ENCODE data around the gene GOLGB1. TPM values are rescaled to one million over a fixed set of nuclear protein-coding genes. Genes with fewer than 3 reads are reported as not detected.

Gene GOLGB1
- total and polyA plus RNA-seq, 2 donors (not counting 1 experiment from before 2014, with no cell fraction given) = 24.7 to 68.7 TPM

DNA sequence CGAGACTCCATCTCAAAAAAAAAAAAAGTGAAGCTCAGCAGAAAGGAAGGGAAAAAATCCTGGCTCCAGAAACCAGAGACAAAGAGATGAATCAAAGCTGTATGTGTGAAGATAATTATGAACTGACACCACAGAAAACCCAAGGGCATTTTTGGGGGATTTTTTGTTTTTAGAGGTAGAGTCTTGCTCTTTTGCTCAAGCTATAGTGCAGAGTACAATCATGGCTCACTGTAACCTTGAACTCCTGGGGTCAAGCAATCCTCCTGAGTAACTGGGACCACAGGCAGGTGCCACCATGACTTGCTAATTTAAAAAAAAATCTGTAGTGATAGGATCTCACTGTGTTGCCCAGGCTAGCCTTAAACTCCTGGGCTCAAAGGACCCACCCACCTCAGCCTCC lies 111.6 kb downstream of the GOLGB1 start:
- DNase-seq (ENCODE audit: low read depth in 2 of 2) = no peak
- Histone ChIP-seq H3K4me1 (ENCODE audit: control insufficient read depth, extremely low read depth, insufficient read depth, low read length) (no peaks in the 10 kb centered on the region), H3K4me3 (replicated peaks in 1 of 4; ENCODE audit: control extremely low read depth in 1 of 4, insufficient read depth in 1 of 4, low read depth in 3 of 4, low read length in 4 of 4) (no peak overlapping the region), H3K27me3 (ENCODE audit: control insufficient read depth, insufficient read depth, low read length) (no peaks in the 10 kb centered on the region), H3K79me2 (ENCODE audit: control insufficient read depth, insufficient read depth, low read length) (no peaks in the 10 kb centered on the region), H3K36me3 (ENCODE audit: control insufficient read depth, insufficient read depth, low read length) (no peaks in the 10 kb centered on the region), H2AFZ (ENCODE audit: low read length) (no peak overlapping the region), H4K20me1 (ENCODE audit: control insufficient read depth, extremely low read depth, insufficient read depth, low read length) (no peaks in the 10 kb centered on the region), H3K4me2 (ENCODE audit: extremely low read depth, insufficient read depth, low read length) (no peak overlapping the region), H3K9ac (ENCODE audit: insufficient read depth, low read length) (no peak overlapping the region), H3K9me3 (ENCODE audit: control insufficient read depth, insufficient read depth, low read depth, low read length) (no peaks in the 10 kb centered on the region), H3K27ac (ENCODE audit: insufficient read depth, low read length) (no peak overlapping the region)
- TF ChIP-seq, protein P1, sequence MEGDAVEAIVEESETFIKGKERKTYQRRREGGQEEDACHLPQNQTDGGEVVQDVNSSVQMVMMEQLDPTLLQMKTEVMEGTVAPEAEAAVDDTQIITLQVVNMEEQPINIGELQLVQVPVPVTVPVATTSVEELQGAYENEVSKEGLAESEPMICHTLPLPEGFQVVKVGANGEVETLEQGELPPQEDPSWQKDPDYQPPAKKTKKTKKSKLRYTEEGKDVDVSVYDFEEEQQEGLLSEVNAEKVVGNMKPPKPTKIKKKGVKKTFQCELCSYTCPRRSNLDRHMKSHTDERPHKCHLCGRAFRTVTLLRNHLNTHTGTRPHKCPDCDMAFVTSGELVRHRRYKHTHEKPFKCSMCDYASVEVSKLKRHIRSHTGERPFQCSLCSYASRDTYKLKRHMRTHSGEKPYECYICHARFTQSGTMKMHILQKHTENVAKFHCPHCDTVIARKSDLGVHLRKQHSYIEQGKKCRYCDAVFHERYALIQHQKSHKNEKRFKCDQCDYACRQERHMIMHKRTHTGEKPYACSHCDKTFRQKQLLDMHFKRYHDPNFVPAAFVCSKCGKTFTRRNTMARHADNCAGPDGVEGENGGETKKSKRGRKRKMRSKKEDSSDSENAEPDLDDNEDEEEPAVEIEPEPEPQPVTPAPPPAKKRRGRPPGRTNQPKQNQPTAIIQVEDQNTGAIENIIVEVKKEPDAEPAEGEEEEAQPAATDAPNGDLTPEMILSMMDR (conservative IDR thresholded peaks at IDR 0.05 in 1 of 2, IDR thresholded peaks at IDR 0.05 in 1 of 2; ENCODE audit: low read depth in 1 of 2, low read length in 2 of 2) = no peak
- TF ChIP-seq EZH2 (IDR thresholded peaks at IDR 0.05; ENCODE audit: low read length, missing control alignments) = no peak

DNA sequence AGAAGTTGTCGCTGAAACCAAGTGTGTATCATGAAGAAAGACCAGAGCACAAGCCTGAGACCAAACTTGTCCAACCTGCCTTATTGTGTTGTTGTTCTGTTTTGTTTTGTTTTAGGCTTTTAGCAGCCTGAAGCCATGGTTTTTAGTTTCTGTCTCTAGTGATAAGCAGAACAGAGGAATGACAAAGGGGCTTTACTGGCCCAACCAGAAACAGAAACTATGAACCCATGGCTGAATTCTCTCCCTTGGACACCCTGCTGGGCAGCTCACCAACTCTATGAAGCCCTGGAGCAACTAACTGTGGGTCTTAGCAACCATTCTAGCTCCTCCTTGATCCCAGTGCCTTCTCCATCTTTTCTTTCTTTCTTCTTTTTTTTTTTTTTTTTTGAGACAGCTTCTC lies 119.2 kb downstream of the GOLGB1 start:
- H3K9ac ChIP-seq (ENCODE audit: insufficient read depth, low read length) = no peak overlapping the region
- no peaks in the 10 kb centered on the region for H3K79me2 ChIP-seq (ENCODE audit: control insufficient read depth, insufficient read depth, low read length)

DNA sequence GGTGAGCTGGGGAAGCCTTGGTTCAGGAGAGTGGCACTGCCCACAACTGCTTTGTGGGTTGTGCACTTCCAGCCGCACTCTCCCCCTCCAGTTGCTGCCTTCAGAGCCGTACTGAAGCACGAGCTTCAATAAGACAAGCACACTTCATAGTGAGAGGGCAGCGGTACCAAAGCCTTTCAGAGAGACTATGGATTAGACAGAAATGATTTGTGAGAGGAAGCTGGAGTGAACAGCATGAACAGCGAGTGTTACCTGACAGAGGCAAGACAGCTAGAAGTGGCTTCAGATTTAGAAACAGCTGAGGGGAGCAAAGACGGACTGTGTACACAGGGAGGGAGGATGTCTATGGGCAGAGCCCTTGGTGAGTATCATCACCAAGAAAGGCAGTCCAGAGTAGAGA lies 119.9 kb downstream of the GOLGB1 start:
- no peaks in the 10 kb centered on the region for H3K9me3 ChIP-seq (ENCODE audit: control insufficient read depth, insufficient read depth, low read depth, low read length)
- no peak overlapping the region for H2AFZ ChIP-seq (ENCODE audit: low read length)
- H4K20me1 ChIP-seq (ENCODE audit: control insufficient read depth, extremely low read depth, insufficient read depth, low read length) = no peaks in the 10 kb centered on the region
- H3K9ac ChIP-seq (ENCODE audit: insufficient read depth, low read length) = no peak overlapping the region
- no peak for DNase-seq (ENCODE audit: low read depth in 2 of 2)
- no peak overlapping the region for H3K4me3 ChIP-seq (replicated peaks in 1 of 4; ENCODE audit: control extremely low read depth in 1 of 4, insufficient read depth in 1 of 4, low read depth in 3 of 4, low read length in 4 of 4)
- no peak overlapping the region for H3K4me2 ChIP-seq (ENCODE audit: extremely low read depth, insufficient read depth, low read length)
- H3K27ac ChIP-seq (ENCODE audit: insufficient read depth, low read length) = no peak overlapping the region
- H3K36me3 ChIP-seq (ENCODE audit: control insufficient read depth, insufficient read depth, low read length) = no peaks in the 10 kb centered on the region
- H3K4me1 ChIP-seq (ENCODE audit: control insufficient read depth, extremely low read depth, insufficient read depth, low read length) = no peaks in the 10 kb centered on the region
- H3K79me2 ChIP-seq (ENCODE audit: control insufficient read depth, insufficient read depth, low read length) = no peaks in the 10 kb centered on the region
- TF ChIP-seq, protein P1 (conservative IDR thresholded peaks at IDR 0.05 in 1 of 2, IDR thresholded peaks at IDR 0.05 in 1 of 2; ENCODE audit: low read depth in 1 of 2, low read length in 2 of 2) = no peak
- TF ChIP-seq EZH2 (IDR thresholded peaks at IDR 0.05; ENCODE audit: low read length, missing control alignments) = no peak
- no peaks in the 10 kb centered on the region for H3K27me3 ChIP-seq (ENCODE audit: control insufficient read depth, insufficient read depth, low read length)

More for the DNA sequence above, 119.2 kb downstream of the GOLGB1 start:
- H3K4me1 ChIP-seq (ENCODE audit: control insufficient read depth, extremely low read depth, insufficient read depth, low read length) = no peaks in the 10 kb centered on the region
- H3K27ac ChIP-seq (ENCODE audit: insufficient read depth, low read length) = no peak overlapping the region
- H3K27me3 ChIP-seq (ENCODE audit: control insufficient read depth, insufficient read depth, low read length) = no peaks in the 10 kb centered on the region
- H3K9me3 ChIP-seq (ENCODE audit: control insufficient read depth, insufficient read depth, low read depth, low read length) = no peaks in the 10 kb centered on the region
- no peak for DNase-seq (ENCODE audit: low read depth in 2 of 2)
- no peak overlapping the region for H2AFZ ChIP-seq (ENCODE audit: low read length)
- no peak overlapping the region for H3K4me2 ChIP-seq (ENCODE audit: extremely low read depth, insufficient read depth, low read length)
- H4K20me1 ChIP-seq (ENCODE audit: control insufficient read depth, extremely low read depth, insufficient read depth, low read length) = no peaks in the 10 kb centered on the region
- no peak overlapping the region for H3K4me3 ChIP-seq (replicated peaks in 1 of 4; ENCODE audit: control extremely low read depth in 1 of 4, insufficient read depth in 1 of 4, low read depth in 3 of 4, low read length in 4 of 4)
- H3K36me3 ChIP-seq (ENCODE audit: control insufficient read depth, insufficient read depth, low read length) = no peaks in the 10 kb centered on the region
- TF ChIP-seq, protein P1 (conservative IDR thresholded peaks at IDR 0.05 in 1 of 2, IDR thresholded peaks at IDR 0.05 in 1 of 2; ENCODE audit: low read depth in 1 of 2, low read length in 2 of 2) = no peak
- TF ChIP-seq EZH2 (IDR thresholded peaks at IDR 0.05; ENCODE audit: low read length, missing control alignments) = no peak
